Stomach smooth muscle (tissue), 2 donors: ENCODE results near the gene ANKRD31.
"Not testable (repeated sequence)": the region's sequence is repeated elsewhere in the genome, so short reads cannot be mapped to it uniquely, and the experiment has no call there.

ENCODE experiments used
- H3K27ac ChIP-seq: one replicate; pipeline ENCODE4 v1.7.0; 2013; ENCODE audit warnings: mild to moderate bottlenecking, low read length, inconsistent platforms
- H3K27me3 ChIP-seq, 2 donors: one replicate each; pipeline ENCODE4 v1.7.0; 2013; ENCODE audit warnings: low read length in 2 of 2; ENCODE audit not compliant: insufficient read depth in 2 of 2, control insufficient read depth in 1 of 2
- H3K36me3 ChIP-seq, 2 donors: one replicate each; pipeline ENCODE4 v1.7.0; 2013; ENCODE audit warnings: low read length in 2 of 2; ENCODE audit not compliant: control insufficient read depth in 2 of 2, insufficient read depth in 2 of 2
- H3K4me1 ChIP-seq: one replicate; pipeline ENCODE4 v1.7.0; 2013; ENCODE audit warnings: low read length; ENCODE audit not compliant: control insufficient read depth, insufficient read depth
- H3K4me3 ChIP-seq, 2 donors: one replicate each; pipeline ENCODE4 v1.7.0; 2013; ENCODE audit warnings: low read length in 2 of 2
- H3K9ac ChIP-seq, 2 donors: one replicate each; pipeline ENCODE4 v1.7.0; 2013; ENCODE audit warnings: low read length in 2 of 2, mild to moderate bottlenecking in 1 of 2
- H3K9me3 ChIP-seq, 2 donors: one replicate each; pipeline ENCODE4 v1.7.0; 2013; ENCODE audit warnings: low read length in 2 of 2; ENCODE audit not compliant: control insufficient read depth in 2 of 2
- donor health status: healthy.
- donor health status: Pancreatic carcinoma.

ANKRD31 gene

DNA sequence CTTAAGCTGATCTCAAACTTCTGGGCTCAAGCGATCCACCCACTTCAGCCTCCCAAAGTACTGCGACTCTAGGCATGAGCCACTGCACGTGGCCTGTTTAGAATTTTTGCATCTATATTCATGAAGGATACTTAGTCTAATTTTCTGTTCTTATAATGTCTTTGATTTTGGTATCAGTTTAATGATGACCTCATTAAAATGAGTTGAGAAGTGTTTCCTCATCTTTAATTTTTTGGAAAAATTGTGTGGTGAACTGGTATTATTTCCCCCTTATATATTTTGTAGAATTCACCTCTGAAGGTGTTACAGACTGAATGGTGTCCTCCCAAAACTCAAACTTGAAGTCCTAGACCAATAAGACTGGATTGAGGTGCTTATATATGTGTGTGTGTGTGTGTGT, 46.5 kb downstream of the ANKRD31 start:
- Histone ChIP-seq H3K27ac (no peak overlapping the region), H3K27me3 (no peaks in the 10 kb centered on the region), H3K9ac (no peak overlapping the region), H3K4me1 (no peaks in the 10 kb centered on the region), H3K36me3 (no peaks in the 10 kb centered on the region), H3K4me3 (no peak overlapping the region), H3K9me3 (no peaks in the 10 kb centered on the region)

DNA sequence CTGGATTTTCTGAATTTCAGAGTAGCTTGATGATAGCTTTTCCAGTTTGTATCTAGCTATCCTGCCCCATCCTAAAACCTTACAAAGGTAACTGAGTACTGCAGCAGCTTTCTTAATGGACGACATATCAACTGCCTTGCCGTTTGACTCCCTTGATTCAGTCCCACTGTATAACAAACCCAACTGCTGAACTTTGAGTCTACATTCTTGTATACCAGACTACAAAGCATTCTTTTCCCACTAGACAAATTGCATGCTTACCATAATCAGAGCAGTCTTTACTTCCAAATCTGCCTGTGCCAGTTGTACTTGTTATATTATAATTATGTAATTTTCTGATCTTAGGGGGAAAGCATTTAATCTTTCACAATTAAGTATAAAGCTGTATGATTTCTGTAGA, 47.3 kb downstream of the ANKRD31 start:
- no peaks in the 10 kb centered on the region for H3K27me3 ChIP-seq
- H3K27ac ChIP-seq: no peak overlapping the region
- no peaks in the 10 kb centered on the region for H3K36me3 ChIP-seq
- H3K9me3 ChIP-seq: no peaks in the 10 kb centered on the region
- H3K9ac ChIP-seq: no peak overlapping the region
- no peaks in the 10 kb centered on the region for H3K4me1 ChIP-seq
- no peak overlapping the region for H3K4me3 ChIP-seq

DNA sequence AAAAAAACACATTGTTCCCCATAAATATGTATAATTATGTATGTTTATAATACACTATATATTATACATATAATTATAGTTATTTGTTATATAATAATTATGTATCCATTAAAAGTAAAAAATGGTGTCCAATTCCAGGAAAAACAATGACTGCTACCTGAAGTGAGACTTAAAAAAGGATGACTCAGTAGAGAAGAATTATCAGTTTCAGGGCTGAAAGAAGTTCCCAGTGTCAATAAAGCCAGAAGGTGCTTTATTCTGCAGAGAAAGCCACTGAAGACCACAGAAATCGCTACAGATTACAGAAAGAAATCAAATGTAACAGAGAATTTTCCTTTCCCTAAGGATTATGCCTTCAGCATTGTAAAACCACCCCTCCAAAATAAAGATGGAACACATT, 50.9 kb downstream of the ANKRD31 start:
- Histone ChIP-seq H3K4me1 (no peaks in the 10 kb centered on the region), H3K27me3 (no peaks in the 10 kb centered on the region), H3K4me3 (no peak overlapping the region), H3K9me3 (no peaks in the 10 kb centered on the region), H3K9ac (no peak overlapping the region), H3K27ac (no peak overlapping the region), H3K36me3 (no peaks in the 10 kb centered on the region)

DNA sequence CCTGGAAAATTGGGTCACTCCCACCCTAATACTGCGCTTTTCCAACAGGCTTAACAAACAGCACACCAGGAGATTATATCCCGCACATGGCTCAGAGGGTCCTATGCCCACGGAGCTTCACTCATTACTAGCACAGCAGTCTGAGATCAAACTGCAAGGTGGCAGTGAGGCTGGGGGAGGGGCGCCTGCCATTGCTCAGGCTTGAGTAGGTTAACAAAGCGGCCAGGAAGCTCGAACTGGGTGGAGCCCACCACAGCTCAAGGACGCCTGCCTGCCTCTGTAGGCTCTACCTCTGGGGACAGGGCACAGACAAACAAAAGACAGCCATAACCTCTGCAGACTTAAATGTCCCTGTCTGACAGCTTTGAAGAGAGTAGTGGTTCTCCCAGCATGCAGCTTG, 60.7 kb downstream of the ANKRD31 start:
- not testable (repeated sequence) for H3K27me3 ChIP-seq, H3K4me1 ChIP-seq, H3K4me3 ChIP-seq, H3K9ac ChIP-seq, H3K9me3 ChIP-seq, H3K36me3 ChIP-seq, H3K27ac ChIP-seq

DNA sequence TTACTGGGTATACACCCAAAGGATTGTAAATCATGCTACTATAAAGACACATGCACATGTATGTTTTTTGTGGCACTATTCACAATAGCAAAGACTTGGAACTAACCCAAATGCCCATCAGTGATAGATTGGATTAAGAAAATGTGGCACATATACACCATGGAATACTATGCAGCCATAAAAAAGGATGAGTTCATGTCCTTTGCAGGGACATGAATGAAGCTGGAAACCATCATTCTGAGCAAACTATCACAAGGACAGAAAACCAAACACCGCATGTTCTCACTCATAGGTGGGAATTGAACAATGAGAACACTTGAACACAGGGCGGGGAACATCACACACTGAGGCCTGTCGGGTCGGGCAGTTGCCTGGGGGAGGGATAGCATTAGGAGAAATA, 61.8 kb downstream of the ANKRD31 start:
- not testable (repeated sequence) for H3K27me3 ChIP-seq, H3K36me3 ChIP-seq, H3K4me3 ChIP-seq, H3K9me3 ChIP-seq, H3K4me1 ChIP-seq, H3K27ac ChIP-seq, H3K9ac ChIP-seq

DNA sequence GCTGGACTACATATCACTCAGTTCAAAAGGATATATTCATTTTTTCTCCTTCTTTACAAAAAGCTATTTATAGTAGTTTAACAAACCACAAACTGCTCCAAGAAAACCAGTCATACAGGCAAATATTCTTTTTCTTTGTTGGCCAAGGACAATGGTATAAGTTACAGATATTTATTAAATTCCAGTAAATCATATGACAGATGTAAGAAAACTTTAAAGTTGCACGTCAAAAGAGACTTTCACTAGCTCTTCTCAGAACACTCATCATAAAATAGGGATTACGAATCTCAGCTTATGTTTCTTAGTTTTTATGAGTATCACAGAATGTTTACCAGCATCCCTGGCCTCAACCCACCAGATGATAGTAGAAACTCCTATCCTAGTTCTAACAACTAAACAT, 67.2 kb downstream of the ANKRD31 start:
- Histone ChIP-seq H3K9me3 (no peaks in the 10 kb centered on the region), H3K27me3 (no peaks in the 10 kb centered on the region), H3K4me1 (no peaks in the 10 kb centered on the region), H3K9ac (no peak overlapping the region), H3K36me3 (no peaks in the 10 kb centered on the region), H3K4me3 (no peak overlapping the region), H3K27ac (no peak overlapping the region)

DNA sequence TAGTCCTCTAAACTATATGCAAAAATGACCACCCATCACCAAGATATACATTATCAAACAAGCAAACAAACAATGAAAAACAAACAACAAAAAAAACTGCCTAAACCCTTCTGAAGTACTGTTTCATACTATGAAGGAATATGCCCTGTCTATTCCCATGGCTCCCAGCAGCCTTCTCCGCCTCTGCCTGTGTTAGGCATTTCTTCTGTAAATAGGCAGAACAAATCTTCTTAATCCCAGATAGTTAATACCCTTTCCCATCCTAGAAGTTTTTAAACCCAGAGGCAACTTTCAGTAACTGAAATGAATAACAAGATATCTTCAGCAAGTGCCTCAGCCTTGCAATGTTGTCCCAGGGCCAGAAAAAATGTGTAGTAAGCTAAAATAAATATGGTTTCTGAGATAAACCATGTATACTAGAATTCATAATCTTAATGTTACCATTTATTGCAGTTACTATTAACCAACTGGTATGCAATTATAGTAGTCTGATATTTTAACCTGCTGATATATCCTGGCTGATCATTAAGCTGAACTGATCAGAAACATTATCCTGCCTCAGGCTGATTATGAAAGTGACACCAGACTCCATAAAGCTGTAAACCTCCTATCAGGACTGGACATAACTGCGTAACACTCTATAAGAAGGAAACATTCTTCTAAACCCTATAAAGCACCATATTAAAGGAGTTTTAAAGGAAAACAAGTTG, 68.5 kb downstream of the ANKRD31 start:
- Histone ChIP-seq H3K9me3 (no peaks in the 10 kb centered on the region), H3K36me3 (no peaks in the 10 kb centered on the region), H3K27ac (no peak overlapping the region), H3K4me1 (no peaks in the 10 kb centered on the region), H3K27me3 (no peaks in the 10 kb centered on the region), H3K9ac (no peak overlapping the region), H3K4me3 (no peak overlapping the region)

DNA sequence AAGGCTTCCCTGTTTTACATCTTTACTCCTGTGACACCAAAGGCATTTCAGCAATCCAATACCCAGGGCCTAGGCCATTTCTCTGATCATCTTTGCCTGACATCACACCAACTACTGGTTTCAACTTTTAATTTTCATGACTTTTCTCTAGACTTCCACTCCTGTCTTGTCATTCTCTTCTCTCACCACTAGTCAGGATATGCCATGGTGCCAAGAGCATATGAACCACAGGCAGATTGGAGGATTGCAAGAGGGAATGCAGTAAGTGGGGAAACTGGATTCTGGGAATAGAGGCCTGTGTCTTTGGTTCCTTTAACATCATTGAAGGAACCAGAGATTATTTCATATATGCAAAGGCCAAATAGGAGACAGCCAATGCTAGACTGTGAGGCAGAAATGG, 69.3 kb downstream of the ANKRD31 start:
- no peaks in the 10 kb centered on the region for H3K9me3 ChIP-seq
- no peaks in the 10 kb centered on the region for H3K4me1 ChIP-seq
- no peaks in the 10 kb centered on the region for H3K27me3 ChIP-seq
- H3K9ac ChIP-seq: no peak overlapping the region
- no peaks in the 10 kb centered on the region for H3K36me3 ChIP-seq
- no peak overlapping the region for H3K27ac ChIP-seq
- H3K4me3 ChIP-seq: no peak overlapping the region

DNA sequence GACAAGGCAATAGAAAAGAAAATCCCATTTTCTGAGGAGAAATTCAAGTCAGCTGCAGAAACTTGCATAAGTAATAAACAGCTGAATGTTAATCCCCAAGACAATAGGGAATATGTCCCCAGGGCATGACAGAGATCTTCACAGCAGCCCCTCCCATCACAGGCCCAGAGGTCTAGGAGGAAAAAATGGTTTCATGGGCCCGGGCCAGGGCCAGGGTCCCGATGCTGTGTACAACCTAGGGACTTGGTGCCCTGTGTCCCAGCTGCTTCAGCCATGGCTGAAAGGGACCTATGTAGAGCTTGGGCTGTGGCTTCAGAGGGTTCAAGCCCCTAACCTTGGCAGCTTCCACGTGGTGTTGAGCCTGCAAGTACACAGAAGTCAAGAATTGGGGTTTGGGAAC, 75.2 kb downstream of the ANKRD31 start:
- not testable (repeated sequence) for H3K9ac ChIP-seq, H3K9me3 ChIP-seq, H3K27me3 ChIP-seq, H3K4me3 ChIP-seq, H3K36me3 ChIP-seq, H3K4me1 ChIP-seq, H3K27ac ChIP-seq

DNA sequence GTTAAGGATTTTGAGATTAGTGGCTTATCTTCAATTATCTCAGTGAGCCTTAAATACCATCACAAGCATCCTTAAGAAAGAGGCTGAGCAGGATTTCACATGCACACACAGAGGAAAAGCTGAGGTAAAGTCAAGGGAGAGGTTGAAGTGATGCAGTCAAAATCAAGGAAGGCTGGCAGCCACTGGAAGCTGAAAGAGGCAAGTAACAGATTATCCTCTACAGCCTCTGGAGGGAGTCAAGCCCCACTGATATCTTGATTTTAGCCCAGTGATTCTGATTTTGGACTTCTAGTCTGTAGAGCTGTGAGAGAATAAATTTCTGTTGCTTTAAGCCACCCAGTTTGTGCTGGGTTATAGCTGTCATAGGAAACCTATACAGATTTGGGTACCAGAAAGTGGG, 80.1 kb downstream of the ANKRD31 start:
- H3K36me3 ChIP-seq: no peaks in the 10 kb centered on the region

DNA sequence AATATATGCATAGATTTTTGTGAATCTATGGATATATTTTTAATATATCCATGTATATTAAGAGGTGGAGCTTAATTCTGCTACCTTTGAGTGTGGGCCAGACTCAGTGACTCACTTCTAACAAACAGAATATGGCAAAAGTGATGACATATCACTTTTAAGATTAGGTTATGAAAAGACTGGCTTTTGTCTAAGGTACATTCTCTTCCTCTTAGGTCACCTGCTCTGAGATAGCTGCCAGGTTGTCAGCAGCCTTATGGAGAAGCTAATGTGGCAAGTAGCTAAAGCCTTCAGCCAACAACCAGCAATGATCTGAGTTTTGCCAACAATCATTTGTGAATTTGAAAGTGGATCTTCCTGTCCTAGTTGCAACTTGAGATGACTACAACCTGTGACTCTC, 83.8 kb downstream of the ANKRD31 start:
- no peaks in the 10 kb centered on the region for H3K4me1 ChIP-seq
- H3K27me3 ChIP-seq: no peaks in the 10 kb centered on the region
- H3K9me3 ChIP-seq: no peaks in the 10 kb centered on the region

More for the DNA sequence above, 80.1 kb downstream of the ANKRD31 start:
- Histone ChIP-seq H3K27me3 (no peaks in the 10 kb centered on the region), H3K27ac (no peak overlapping the region), H3K9ac (no peak overlapping the region), H3K4me1 (no peaks in the 10 kb centered on the region), H3K9me3 (peaks cover 3 to 4% of the 10 kb centered on the region in 2 donors), H3K4me3 (no peak overlapping the region)

More for the DNA sequence above, 83.8 kb downstream of the ANKRD31 start:
- Histone ChIP-seq H3K4me3 (no peak overlapping the region), H3K27ac (no peak overlapping the region), H3K36me3 (no peaks in the 10 kb centered on the region), H3K9ac (no peak overlapping the region)
